IPS-NIHi11 (cell line): ENCODE results near the gene OXT.
A peak's percentile ranks its signal among the peaks of the same experiment; 100 is the strongest.

Experiments
- DNase-seq: peaks from one replicate; pipeline ENCODE4 v3.0.0; 2012; ENCODE audit warnings: mixed read lengths, low spot score

OXT gene

DNA sequence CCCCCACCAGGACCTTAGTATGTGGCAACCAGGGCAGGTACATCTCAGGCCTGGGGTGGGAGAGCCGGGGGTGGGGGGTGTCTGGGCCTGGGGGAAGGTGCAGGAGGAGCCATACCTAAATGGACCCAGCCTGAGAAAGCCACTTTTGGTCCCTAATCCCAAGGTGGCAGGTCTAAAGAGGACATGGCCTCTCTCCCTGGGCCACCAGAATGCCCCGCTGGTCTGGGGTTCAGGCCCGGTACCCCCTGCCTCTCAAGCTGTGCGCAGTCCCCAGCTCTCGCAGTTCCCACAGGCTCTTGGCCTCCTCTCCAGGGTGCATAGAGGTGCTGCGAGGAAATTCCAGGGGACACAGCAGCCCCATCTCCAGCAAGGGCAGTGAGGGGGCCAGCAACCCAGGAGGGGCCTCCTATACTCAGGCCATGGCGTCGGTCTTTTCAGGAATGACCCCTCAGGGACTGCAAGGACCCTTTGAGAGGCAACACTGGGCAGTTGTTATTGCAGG lies 14.2 kb downstream of the OXT start:
- DNase-seq = no peak

DNA sequence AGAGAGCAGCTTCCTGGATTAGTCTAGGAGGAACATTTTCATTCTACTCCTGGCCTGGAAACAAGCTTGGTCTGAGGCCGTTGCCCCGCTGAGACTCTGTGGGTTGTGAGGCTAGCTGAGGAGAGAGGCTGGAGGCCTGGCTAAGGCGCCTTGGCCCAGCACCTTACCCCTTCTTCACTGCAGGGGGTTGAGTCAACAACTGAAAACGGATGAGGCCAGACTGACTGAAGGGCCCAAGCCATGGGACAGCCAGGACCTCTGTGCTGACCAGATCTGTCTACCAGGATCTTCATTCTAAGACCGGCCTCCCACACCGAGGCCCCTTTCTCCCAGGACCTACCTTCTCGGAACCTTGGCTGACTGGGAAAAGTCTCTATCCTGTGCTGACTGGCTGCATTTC lies 16.6 kb downstream of the OXT start:
- no peak for DNase-seq

DNA sequence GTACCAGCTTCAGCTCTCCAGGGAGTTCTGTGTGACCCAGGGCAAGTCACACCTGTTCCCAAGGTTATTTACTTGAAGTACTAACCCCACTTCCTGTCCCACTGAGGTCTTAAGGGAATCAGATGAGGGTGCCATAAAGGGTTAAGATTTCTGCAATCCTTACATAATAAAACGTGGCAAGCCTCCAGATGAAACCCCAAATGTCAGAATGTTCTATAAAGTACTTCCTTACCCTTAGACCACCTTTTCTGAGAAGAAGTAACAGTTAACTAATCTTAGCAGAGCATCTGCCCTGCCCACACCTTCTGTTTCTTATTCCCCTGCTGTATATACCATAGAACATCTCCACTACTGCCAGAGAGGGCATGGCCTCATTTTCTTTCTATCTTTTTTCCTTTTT lies 19.1 kb downstream of the OXT start:
- no peak for DNase-seq

GRCh38 chr20:3092611-3093379 lies 21.4 kb downstream of the OXT start:
- DNase-seq = peak; percentile 61

DNA sequence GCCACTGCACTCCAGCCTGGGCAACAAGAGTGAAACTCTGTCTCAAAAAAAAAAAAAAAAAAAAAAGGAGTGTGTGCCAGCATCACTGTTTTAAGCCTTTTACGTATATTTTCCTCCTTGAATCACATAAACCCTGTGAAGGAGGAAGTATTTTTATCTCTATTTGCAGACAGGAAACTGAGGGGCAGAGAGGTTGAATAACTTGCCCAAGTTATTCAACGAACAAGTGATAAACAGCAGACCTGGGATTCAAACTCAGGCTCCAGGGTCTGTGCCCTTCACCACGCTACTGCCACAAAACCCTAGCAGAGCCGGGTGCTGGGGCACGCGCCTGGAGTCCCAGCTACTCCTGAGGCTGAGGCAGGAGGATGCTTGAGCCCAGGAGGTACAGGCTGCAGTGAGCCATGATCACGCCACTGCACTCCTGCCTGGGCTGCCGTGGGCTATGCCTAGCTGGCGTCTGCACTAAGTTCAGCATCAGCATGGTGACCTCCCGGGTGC lies 22.5 kb downstream of the OXT start:
- no peak for DNase-seq

DNA sequence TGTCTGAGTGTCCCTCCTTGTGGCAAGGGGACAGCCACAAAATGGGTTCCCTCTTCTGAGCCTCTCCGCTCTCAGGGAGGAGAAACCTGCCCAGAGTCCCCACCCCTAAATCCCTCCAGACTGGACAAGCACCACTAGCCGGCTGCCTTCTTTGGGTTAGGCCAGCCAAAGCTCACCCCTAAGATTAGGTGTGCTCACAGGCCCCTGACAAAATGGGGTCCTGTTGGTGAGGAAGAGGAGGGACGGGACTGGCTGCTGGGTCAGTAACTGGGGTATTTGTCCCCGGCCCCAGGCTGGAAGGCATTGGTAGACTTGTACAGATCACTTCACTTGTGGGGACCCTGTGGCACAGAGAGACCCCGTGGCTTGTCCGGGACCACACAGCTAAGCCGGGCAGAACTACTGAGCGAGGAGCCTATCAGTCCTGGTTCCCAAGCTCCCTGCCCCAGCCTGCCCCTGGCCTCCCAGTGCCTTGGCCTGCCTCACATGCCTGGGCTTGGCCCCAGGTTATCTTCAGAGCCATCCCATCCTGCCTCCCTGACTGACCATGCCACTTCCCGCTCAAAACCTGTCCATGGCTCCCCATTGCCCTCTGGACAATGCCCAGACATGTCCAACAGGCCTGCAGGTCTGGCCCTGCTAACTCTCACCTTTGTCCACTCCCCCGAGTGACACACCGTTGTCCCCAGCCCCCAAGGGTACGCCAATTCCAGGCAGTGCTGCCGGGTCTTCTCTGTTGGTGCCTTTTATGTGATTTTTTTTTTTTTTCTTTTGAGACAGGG lies 23.6 kb downstream of the OXT start:
- no peak for DNase-seq

GRCh38 chr20:3100480-3100879 lies 29.1 kb downstream of the OXT start:
- DNase-seq = no peak

- DNase-seq = no peak
Observed at GRCh38 chr20:3101251-3101650, 29.8 kb downstream of the OXT start.

DNA sequence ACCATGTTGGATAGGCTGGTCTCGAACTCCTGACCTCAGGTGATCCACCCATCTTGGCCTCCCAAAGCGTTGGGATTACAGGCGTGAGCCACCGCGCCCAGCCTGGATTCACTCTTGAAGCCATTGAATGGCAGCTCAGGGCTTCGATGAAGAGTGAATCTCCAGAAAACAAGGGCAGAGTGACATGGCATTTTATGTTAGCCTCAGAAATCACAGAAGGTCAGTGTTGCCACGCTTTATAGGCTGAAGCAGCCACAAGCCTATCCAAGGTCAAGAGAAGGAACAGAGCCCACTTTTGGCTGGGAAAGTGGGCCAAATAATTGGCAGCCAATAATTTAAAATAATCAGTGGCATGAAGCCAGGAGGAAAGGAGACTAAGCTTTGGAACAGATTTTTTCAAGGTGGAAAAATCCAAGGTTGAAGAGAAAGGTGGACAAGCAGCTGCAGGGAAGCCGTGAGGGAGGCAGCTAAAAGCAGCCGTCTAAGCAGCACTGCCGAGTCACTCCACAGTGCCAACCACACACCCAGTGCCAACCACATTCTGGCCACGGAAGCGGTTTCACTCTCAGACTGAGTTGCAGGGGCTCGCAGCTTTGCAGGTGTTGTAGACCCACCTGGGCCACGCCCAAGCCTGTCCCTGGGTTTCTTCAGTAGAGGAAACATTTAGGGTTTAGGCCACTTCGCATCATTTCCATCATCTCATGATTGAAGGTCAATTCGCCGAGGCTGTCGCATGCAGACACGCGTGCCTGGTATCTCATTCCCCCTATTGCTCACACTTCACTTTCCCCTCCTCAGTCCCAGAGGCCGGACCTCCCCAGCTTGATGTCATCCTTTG lies 30.5 kb downstream of the OXT start:
- no peak for DNase-seq

- no peak for DNase-seq
Observed at GRCh38 chr20:3102575-3103368, 31.4 kb downstream of the OXT start.

DNA sequence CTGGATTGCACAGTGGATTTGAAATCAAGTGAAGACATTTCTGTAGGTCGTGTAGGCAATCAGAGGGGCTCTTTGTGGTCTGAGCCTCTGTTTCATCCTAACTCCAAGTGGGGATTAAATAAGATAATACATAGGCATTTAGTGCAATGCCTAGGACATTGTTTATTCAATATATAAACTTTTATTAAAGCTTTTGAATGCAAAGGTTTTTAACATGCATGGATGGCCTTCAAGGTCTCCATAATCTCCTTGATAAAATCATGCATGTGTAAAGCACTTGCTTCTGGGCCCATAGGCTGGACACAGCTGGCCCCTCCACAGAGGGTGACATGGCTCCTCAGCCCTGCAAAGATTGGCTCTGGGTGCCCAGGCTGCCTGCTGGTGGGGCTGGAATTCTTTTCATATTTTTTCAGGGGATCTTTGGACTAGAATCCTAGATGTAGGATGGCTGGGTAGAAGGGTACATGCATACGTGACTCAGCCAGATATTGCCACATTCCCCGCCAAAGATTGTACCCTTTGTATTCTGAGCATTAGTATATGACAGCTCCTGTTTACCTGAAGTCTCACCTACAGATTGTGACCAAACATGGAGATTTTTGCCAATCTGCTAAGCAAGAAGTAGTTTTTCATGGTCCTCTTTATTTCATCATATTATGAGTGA lies 32.1 kb downstream of the OXT start:
- DNase-seq = no peak

- no peak for DNase-seq
Observed at GRCh38 chr20:3105256-3106137, 34.1 kb downstream of the OXT start.

DNA sequence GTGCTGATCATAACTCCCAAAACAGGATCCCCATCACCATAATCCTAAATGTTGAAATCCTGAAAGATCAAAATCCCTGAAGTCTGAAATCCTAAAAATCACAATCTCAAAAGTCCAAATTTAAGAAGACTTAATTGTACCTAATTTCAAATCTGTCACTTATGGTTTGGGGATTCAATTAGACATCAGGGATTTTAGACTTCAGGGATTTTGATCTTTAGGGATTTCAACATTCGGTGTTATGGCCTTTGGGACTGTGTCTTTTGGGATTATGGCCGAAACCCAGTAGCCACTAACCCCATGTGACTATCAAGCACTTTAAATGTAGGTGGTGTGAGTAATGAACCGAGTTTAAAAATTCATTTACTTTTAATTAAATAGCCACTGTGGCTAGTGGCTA lies 34.8 kb downstream of the OXT start:
- no peak for DNase-seq

GRCh38 chr20:3106658-3107463 lies 35.4 kb downstream of the OXT start:
- DNase-seq = peak; percentile 50

DNA sequence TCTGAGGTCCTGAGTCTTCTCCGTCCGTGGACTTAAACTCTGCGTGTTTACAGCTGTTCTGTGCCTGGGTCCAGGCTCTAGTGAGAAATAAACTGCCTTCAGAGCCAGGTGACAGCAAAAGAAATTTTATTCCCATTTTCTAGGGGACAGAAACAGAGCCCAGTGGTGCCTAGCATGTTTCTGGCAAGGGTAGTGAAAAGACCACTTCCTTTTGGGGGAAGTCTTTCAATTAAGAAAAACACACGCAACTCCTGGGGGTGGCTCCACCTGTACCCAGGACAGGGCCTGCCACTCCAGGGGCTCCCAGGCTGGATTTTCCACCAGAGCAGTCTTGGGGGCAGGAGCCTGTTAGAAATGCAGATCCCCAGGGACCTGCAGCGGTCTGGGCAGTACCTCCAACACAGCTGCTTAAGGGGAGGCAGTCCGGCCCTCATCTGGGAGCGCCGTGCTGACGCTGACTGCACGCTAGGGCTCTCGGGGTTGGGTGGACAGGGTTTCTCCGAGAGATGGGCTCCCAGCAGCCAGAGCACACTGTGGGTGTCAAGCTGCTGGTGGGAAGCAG lies 36.1 kb downstream of the OXT start:
- DNase-seq = no peak

DNA sequence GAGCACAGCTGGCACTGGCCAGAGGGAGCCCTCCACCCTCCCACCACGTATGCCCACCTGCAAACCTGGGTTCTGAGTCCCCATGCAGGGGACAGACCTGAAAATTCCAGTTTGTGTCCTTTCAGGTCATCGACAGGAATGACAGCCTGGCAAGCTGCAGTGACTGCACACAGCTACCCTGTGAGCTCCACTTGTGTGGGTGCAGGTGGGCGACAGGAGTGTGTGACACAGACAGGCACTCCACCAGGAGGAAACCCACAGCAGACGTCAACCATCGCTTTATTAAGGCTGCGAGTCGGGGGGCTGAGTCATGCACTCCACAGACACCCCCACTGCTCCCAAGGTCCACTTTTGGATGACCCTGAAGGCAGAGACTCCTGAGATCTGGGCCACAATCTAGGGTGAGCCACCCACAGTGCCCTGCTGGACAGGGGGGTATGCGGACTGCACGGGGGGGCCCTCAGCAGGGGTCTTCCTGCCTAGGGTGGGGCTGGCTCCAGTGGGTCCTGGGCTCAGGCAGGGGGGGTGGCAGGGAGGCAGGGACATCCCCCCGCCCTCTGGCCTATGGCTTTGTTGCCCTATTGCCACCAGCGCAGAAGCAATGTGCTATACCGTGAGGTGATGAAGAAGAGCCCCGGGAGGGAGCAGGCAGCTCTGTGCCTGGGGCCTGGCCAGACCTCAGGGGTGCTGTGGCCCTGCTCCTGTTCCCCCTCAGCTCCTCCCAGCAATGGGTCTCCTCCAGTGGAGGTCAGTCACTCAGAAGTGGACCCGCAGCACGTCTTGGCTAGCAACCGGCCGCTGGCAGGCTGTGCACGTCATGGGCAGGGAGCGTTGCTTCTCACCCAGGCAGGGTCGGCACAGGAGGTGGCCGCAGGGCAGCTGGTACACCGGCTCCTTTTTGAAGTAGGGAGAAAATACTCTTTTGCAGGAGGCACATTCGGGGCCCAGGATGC lies 38.2 kb downstream of the OXT start:
- no peak for DNase-seq

GRCh38 chr20:3111507-3111906 lies 40.1 kb downstream of the OXT start:
- no peak for DNase-seq
